ENCODE results near the gene PVALEF. TPM values are rescaled to one million over a fixed set of nuclear protein-coding genes. Genes with fewer than 3 reads are reported as not detected.

PVALEF gene
- total RNA-seq, 4 donors from 2014 or later = not detected

DNA sequence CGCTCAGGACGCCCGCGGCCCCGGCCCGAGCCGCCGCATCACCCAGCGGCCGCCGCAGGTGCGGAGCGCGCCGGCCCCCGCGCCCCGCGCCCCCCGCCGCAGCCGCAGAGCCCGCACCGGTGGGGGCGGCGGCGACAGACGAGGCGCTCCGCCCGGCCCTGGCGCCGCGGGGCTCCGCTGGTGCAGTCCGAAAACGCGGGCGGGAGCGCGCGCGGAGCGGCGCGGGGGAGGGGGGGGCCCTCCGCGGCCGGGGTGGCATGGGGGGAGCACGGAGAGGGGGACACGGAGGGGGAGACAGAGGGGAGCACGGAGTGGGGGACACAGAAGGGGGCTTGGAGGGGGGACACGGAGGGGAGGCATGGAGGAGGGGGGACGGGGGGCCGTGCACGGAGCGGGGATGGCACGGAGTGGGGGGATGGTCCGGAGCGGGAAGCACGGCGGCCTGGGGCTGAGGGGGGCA lies 756 bp downstream of the PVALEF start, which contains the start of gene AATK:
Gene AATK (minus strand): TSS at position 189 of the 460 bp plus-strand sequence. CDS start 229 bp downstream, outside the sequence.
- H3K36me3 ChIP-seq = no peaks in the 10 kb centered on the region
- no peaks in the 10 kb centered on the region for H3K9me3 ChIP-seq
- H3K4me3 ChIP-seq (replicated peaks in 1 of 3) = peak within 1 kb of the TSS; percentile 0 to 34 (median 11)
- 0% methylated on average over 3 of the region's 62 CpGs; no CpG with 5 or more reads in 1 of the 2 donors for WGBS, 2 donors
- H3K27ac ChIP-seq = no peak within 1 kb of the TSS
- intact Hi-C loops (cut with DNase I) = no loop called here
- peak in 1 of 2 donors; percentile 2 for TF ChIP-seq POLR2A (IDR thresholded peaks at IDR 0.05)
- TF ChIP-seq CTCF (IDR thresholded peaks at IDR 0.05) = no peak
- H3K27me3 ChIP-seq = no peaks in the 10 kb centered on the region
- H3K4me1 ChIP-seq = peaks cover 10 to 14% of the 10 kb centered on the region in 2 donors
- peak in 1 of 2 donors; percentile 12 for DNase-seq

GRCh38 chr17:81167194-81167524 lies 1.9 kb downstream of the PVALEF start:
- no peak for TF ChIP-seq CTCF (IDR thresholded peaks at IDR 0.05)
- no peak for TF ChIP-seq POLR2A (IDR thresholded peaks at IDR 0.05)
- intact Hi-C loops (cut with DNase I) = no loop called here
- no peak overlapping the region for H3K27ac ChIP-seq
- peaks cover 10 to 14% of the 10 kb centered on the region in 2 donors for H3K4me1 ChIP-seq
- H3K36me3 ChIP-seq = no peaks in the 10 kb centered on the region
- H3K9me3 ChIP-seq = no peaks in the 10 kb centered on the region
- DNase-seq = no peak
- 97 to 98% methylated on average over 4 of the region's 4 CpGs for WGBS, 2 donors
- H3K27me3 ChIP-seq = no peaks in the 10 kb centered on the region
- H3K4me3 ChIP-seq (replicated peaks in 1 of 3) = no peak overlapping the region

GRCh38 chr17:81167638-81168037 lies 2.3 kb downstream of the PVALEF start:
- Histone ChIP-seq H3K36me3 (no peaks in the 10 kb centered on the region), H3K9me3 (no peaks in the 10 kb centered on the region), H3K4me3 (replicated peaks in 1 of 3) (no peak overlapping the region), H3K27me3 (no peaks in the 10 kb centered on the region), H3K27ac (no peak overlapping the region), H3K4me1 (peaks cover 10 to 14% of the 10 kb centered on the region in 2 donors)
- 88 to 95% methylated on average over 4 to 6 of the region's 7 CpGs for whole genome bisulfite sequencing, 2 donors
- no peak for TF ChIP-seq POLR2A (IDR thresholded peaks at IDR 0.05)
- TF ChIP-seq CTCF (IDR thresholded peaks at IDR 0.05) = no peak
- DNase-seq = no peak
- intact Hi-C loops (cut with DNase I) = no loop called here

- intact Hi-C loops (cut with DNase I) = no loop called here
- no peak for DNase-seq
- TF ChIP-seq CTCF (IDR thresholded peaks at IDR 0.05) (no peak), POLR2A (IDR thresholded peaks at IDR 0.05) (no peak)
- H3K27ac ChIP-seq = no peak overlapping the region
- no peaks in the 10 kb centered on the region for H3K27me3 ChIP-seq
- 94 to 95% methylated on average over 3 of the region's 3 CpGs for WGBS, 2 donors
- H3K4me3 ChIP-seq (replicated peaks in 1 of 3) = no peak overlapping the region
- no peaks in the 10 kb centered on the region for H3K36me3 ChIP-seq
- H3K9me3 ChIP-seq = no peaks in the 10 kb centered on the region
- peaks cover 10 to 14% of the 10 kb centered on the region in 2 donors for H3K4me1 ChIP-seq
These were observed 4.6 kb downstream of the PVALEF start for GRCh38 chr17:81169870-81170309.

DNA sequence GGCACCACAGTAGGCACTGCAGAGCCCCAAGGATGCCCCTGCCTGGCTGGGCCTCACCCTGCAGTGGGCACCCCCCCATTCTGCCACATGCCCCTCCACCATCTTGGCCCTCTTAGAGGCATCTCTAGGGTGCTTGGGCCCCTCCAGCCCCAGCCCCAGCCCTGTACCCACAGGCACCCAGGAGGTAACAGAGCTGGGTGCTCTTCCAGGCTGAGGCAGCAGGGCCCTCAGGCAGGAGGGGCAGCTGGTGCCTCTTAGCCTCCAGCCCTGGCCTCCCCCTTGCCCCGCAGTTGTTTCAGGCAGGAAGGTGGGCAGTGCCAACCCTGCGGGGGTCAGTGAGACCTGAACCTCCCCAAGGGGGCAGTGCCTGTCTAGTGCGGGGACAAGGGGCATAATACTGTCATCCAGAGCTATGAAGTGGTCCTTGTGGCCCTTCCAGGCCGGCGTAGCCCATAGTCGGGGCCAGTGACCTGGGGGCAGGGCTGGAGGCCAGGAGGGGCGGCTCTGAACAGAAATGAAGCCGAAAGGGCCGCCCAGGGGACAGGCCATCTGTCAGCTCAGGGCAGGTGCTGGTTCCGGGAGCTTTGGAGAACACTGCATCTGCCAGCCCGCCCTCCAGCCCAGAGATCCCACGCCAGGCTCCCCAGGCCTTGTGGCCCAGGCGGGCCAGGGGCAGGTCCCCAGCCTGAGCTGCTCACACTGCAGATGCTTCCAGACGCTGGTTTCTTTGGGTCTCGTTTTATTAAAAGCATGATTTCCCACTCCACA lies 5.6 kb downstream of the PVALEF start:
- no peaks in the 10 kb centered on the region for H3K9me3 ChIP-seq
- no peak for DNase-seq
- H3K27ac ChIP-seq = no peak overlapping the region
- H3K36me3 ChIP-seq = no peaks in the 10 kb centered on the region
- no peak overlapping the region for H3K4me3 ChIP-seq (replicated peaks in 1 of 3)
- intact Hi-C loops (cut with DNase I) = no loop called here
- no peaks in the 10 kb centered on the region for H3K27me3 ChIP-seq
- 77 to 78% methylated on average over 11 to 14 of the region's 15 CpGs for WGBS, 2 donors
- no peak for TF ChIP-seq CTCF (IDR thresholded peaks at IDR 0.05)
- H3K4me1 ChIP-seq = peaks cover 3 to 5% of the 10 kb centered on the region in 2 donors
